CD4-positive, CD25-positive, alpha-beta regulatory T cell (primary cell): Measurements from ENCODE around the gene SLC37A3. TPM values are rescaled to one million over a fixed set of nuclear protein-coding genes. Genes with fewer than 3 reads are reported as not detected.
A peak's percentile ranks its signal among the peaks of the same experiment; 100 is the strongest.
"Not testable (repeated sequence)": the region's sequence is repeated elsewhere in the genome, so short reads cannot be mapped to it uniquely, and the experiment has no call there.

Experiments used
- ATAC-seq, 2 donors: fragments of 150-1000 bp; cut with Tn5 transposase; one replicate each; pipeline ENCODE4 v1.10.0; 2021; ENCODE audit warnings: low read depth in 2 of 2, moderate number of reproducible peaks in 2 of 2, moderate library complexity in 1 of 2
- DNase-seq, 3 donors: peaks; one replicate each; pipeline versions ENCODE4 v3.0.0 to v3.0.0-alpha.2; 2012 to 2022; ENCODE audit warnings: mixed read lengths in 1 of 3
- H3K27ac ChIP-seq: one replicate; pipeline ENCODE4 v1.7.0; 2013; ENCODE audit warnings: mild to moderate bottlenecking, low read length; ENCODE audit not compliant: insufficient read depth, poor library complexity, severe bottlenecking
- H3K27me3 ChIP-seq: one replicate; pipeline ENCODE4 v1.7.0; 2013; ENCODE audit warnings: low read length; ENCODE audit not compliant: control insufficient read depth, insufficient read depth
- H3K36me3 ChIP-seq: one replicate; pipeline ENCODE4 v1.7.0; 2013; ENCODE audit warnings: mild to moderate bottlenecking, low read length, moderate library complexity; ENCODE audit not compliant: control insufficient read depth, insufficient read depth
- H3K4me1 ChIP-seq: 2 replicates; pipeline ENCODE4 v1.7.0; 2013; ENCODE audit warnings: mild to moderate bottlenecking, low read length; ENCODE audit not compliant: insufficient read depth, control insufficient read depth, poor library complexity, severe bottlenecking
- H3K4me3 ChIP-seq: one replicate; pipeline ENCODE4 v1.7.0; 2013; ENCODE audit warnings: low read depth, mild to moderate bottlenecking, low read length, moderate library complexity
- H3K9me3 ChIP-seq, 2 experiments: 1 replicate in 1 of 2; 2 replicates in 1 of 2; pipeline ENCODE4 v1.7.0; 2013; ENCODE audit warnings: low read length in 2 of 2, mild to moderate bottlenecking in 1 of 2, moderate library complexity in 1 of 2; ENCODE audit not compliant: control insufficient read depth in 2 of 2
- H3K27ac Mint-ChIP-seq, 3 donors: one replicate each; pipeline ENCODE4 v1.8.0; 2020 to 2022; ENCODE audit warnings: mild to moderate bottlenecking in 3 of 3, mixed read lengths in 3 of 3, moderate library complexity in 2 of 3
- H3K27me3 Mint-ChIP-seq: one replicate; pipeline ENCODE4 v1.8.0; 2022; ENCODE audit warnings: mild to moderate bottlenecking, mixed read lengths
- H3K36me3 Mint-ChIP-seq: one replicate; pipeline ENCODE4 v1.8.0; 2020; ENCODE audit warnings: mixed read lengths
- H3K4me1 Mint-ChIP-seq, 4 donors: one replicate each; pipeline ENCODE4 v1.8.0; 2020 to 2022; ENCODE audit warnings: mixed read lengths in 4 of 4, mild to moderate bottlenecking in 1 of 4
- H3K4me3 Mint-ChIP-seq, 4 donors: one replicate each; pipeline ENCODE4 v1.8.0; 2020 to 2022; ENCODE audit warnings: mild to moderate bottlenecking in 4 of 4, mixed read lengths in 4 of 4, moderate library complexity in 3 of 4
- H3K9me3 Mint-ChIP-seq, 7 donors: one replicate each; pipeline ENCODE4 v1.8.0; 2020 to 2022; ENCODE audit warnings: mixed read lengths in 7 of 7, mild to moderate bottlenecking in 3 of 7, moderate library complexity in 2 of 7
- polyA plus RNA-seq, 4 donors: library from polyadenylated mRNA; unstranded; fragments of 300-500 nt; fragmentation: Illumina TruSeq; gene quantifications; one replicate each; pipeline ENCODE4 v1.2.3, GENCODE V29; 2021
- total RNA-seq: library from RNA; stranded (reverse); gene quantifications from one replicate; pipeline ENCODE4 v1.2.3, GENCODE V29; 2022

SLC37A3 gene
- total and polyA plus RNA-seq, 5 donors from 2014 or later, result 13.0 to 44.7 (median 15.5) TPM

DNA sequence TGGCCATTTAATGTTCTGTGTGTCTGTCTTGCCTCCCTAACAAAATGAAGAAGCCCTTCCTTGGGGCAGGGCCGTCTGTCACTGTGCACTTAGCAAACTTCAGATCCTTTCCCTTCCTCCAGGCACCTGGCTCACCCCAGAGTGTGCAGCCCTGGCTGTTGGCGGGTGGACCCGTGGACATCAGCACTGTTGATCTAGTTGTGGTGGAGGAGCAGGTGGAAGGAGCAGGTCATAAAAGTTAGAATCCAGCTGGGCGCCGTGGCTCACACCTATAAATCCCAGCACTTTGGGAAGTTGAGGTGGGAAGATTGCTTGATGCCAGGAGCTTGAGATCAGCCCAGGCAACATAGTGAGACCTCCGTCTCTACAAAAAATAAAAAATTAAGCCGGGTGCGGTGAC lies 18.2 kb upstream of the SLC37A3 start:
- no peak for DNase-seq
- no peaks in the 10 kb centered on the region for H3K27me3 Mint-ChIP-seq
- H3K9me3 Mint-ChIP-seq, result no peaks in the 10 kb centered on the region

DNA sequence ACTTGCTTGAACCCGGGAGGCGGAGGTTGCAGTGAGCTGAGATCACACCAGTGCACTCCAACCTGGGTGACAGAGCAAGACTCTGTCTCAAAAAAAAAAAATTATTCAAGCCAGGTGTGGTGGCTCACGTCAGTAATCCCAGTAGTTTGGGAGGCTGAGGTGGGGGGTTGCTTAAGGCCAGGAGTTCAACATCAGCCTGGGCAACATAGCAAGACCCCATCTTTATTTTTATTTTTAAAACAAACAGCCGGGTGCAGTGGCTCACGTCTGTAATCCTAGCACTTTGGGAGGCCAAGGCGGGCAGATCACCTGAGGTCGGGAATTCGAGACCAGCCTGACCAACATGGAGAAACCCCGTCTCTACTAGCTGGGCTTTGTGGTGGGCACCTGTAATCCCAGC lies 17.5 kb upstream of the SLC37A3 start:
- H3K27ac Mint-ChIP-seq, result peak overlapping the region in 1 of 3 donors; percentile 51
- H3K27ac ChIP-seq, H3K9me3 Mint-ChIP-seq, H3K4me1 ChIP-seq, H3K9me3 ChIP-seq, H3K36me3 ChIP-seq, H3K27me3 Mint-ChIP-seq, H3K4me3 Mint-ChIP-seq, H3K27me3 ChIP-seq, DNase-seq, ATAC-seq, H3K4me3 ChIP-seq: not testable (repeated sequence)
- H3K36me3 Mint-ChIP-seq, result peaks cover 27% of the 10 kb centered on the region
- peaks cover 0 to 14% (median 6%) of the 10 kb centered on the region in 4 donors for H3K4me1 Mint-ChIP-seq

More for the DNA sequence above, 18.2 kb upstream of the SLC37A3 start:
- Histone ChIP-seq H3K36me3 (peaks cover 4% of the 10 kb centered on the region), H3K4me3 (no peak overlapping the region), H3K4me1 (no peaks in the 10 kb centered on the region), H3K9me3 (no peaks in the 10 kb centered on the region), H3K27ac (no peak overlapping the region), H3K27me3 (no peaks in the 10 kb centered on the region)
- no peak for ATAC-seq
- peaks cover 0 to 14% (median 6%) of the 10 kb centered on the region in 4 donors for H3K4me1 Mint-ChIP-seq
- no peak overlapping the region for H3K4me3 Mint-ChIP-seq
- H3K36me3 Mint-ChIP-seq, result peaks cover 22% of the 10 kb centered on the region
- H3K27ac Mint-ChIP-seq, result no peak overlapping the region

- Histone ChIP-seq H3K27ac (no peak overlapping the region), H3K27me3 (no peaks in the 10 kb centered on the region), H3K9me3 (no peaks in the 10 kb centered on the region), H3K36me3 (peaks cover 4% of the 10 kb centered on the region), H3K4me3 (no peak overlapping the region), H3K4me1 (no peaks in the 10 kb centered on the region)
- Mint-ChIP-seq H3K36me3 (peaks cover 29% of the 10 kb centered on the region), H3K4me3 (no peak overlapping the region), H3K4me1 (peaks cover 0 to 14% (median 6%) of the 10 kb centered on the region in 4 donors), H3K9me3 (no peaks in the 10 kb centered on the region), H3K27ac (peak overlapping the region in 1 of 3 donors; percentile 51), H3K27me3 (no peaks in the 10 kb centered on the region)
- DNase-seq (no peak), ATAC-seq (no peak)
Measured at GRCh38 chr7:140415361-140415760, 17.0 kb upstream of the SLC37A3 start.

DNA sequence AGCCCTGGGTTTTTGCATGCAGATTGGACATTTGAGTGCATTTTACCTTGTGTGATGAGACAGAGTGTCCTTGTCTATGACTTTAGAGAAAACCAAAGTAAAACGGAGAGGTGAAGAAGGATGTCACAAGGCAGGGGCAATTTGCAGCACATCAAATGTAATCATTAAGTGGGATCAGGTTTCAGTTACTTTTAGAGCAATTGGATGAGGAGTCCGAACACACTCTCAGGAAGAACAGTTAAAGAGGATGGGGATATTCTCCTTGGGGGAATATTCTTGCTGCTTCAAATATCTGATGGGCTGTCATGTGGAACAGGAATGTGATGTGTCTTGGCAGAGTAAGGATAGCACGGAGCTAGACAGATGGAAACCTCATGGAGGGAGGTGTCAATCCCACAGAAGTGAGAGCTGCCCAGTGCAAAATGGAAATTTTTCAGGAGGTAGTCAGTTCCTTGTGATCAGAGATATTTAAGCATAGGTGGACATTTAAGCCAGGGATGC lies 6.3 kb upstream of the SLC37A3 start:
- ATAC-seq (no peak), DNase-seq (no peak)
- H3K4me1 Mint-ChIP-seq, result peaks cover 13 to 28% (median 19%) of the 10 kb centered on the region in 4 donors
- peak overlapping the region; percentile 76 for H3K27ac ChIP-seq
- H3K36me3 Mint-ChIP-seq, result peaks cover 13% of the 10 kb centered on the region
- peaks cover 0 to 1% (median 0%) of the 10 kb centered on the region in 7 donors for H3K9me3 Mint-ChIP-seq
- peak overlapping the region; percentile 97 to 98 (median 98) for H3K27ac Mint-ChIP-seq
- H3K4me1 ChIP-seq, result peaks cover 12% of the 10 kb centered on the region
- no peaks in the 10 kb centered on the region for H3K27me3 Mint-ChIP-seq
- peaks cover 3% of the 10 kb centered on the region for H3K36me3 ChIP-seq
- H3K4me3 Mint-ChIP-seq, result peak overlapping the region; percentile 90 to 99 (median 95)
- H3K27me3 ChIP-seq, result no peaks in the 10 kb centered on the region
- no peaks in the 10 kb centered on the region for H3K9me3 ChIP-seq
- H3K4me3 ChIP-seq, result peak overlapping the region; percentile 92

GRCh38 chr7:140403878-140404564 lies 5.7 kb upstream of the SLC37A3 start, which contains the start of gene RAB19:
Gene RAB19 (plus strand): TSS chr7:140404058. CDS start chr7:140407647, 3,589 bp downstream.
- peak within 1 kb of the TSS; percentile 90 to 99 (median 95) for H3K4me3 Mint-ChIP-seq
- H3K4me3 ChIP-seq, result peak within 1 kb of the TSS; percentile 92
- H3K27ac ChIP-seq, result peak within 1 kb of the TSS; percentile 76

DNA sequence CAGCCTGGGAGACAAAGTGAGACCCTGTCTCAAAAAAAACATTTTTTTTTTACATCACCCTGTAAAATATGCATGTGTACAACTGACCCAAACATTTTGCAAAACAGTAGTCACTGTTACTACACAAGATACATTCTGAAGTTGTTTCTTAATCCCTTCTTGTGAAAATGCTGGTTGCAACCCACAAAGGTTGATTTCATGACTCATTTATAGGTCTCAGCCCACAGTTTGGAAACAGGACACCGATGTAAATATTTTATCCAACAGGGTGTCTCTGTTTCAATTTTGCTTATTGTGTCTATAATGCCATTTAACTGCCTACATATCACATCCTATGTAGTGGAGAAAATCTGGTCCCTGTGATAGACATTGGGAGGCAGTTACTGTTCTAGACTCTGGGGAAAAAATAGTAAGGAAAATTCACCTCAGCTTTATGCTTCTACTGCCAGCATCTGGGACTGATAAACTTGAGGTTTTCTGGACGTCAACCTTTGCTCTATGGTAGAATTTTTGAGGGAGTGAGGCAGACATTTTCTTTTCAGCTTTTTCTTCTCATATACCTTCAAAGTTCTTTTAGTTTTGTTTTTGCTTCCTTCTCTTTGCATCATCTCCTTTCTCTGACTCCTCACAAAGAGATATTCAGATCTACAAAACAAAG lies 4.0 kb upstream of the SLC37A3 start:
- Mint-ChIP-seq H3K4me1 (peaks cover 15 to 39% (median 24%) of the 10 kb centered on the region in 4 donors), H3K36me3 (peaks cover 3% of the 10 kb centered on the region), H3K4me3 (peak overlapping the region; percentile 43 to 70 (median 53)), H3K9me3 (peaks cover 0 to 1% (median 0%) of the 10 kb centered on the region in 7 donors), H3K27ac (peak overlapping the region; percentile 23 to 71 (median 69)), H3K27me3 (no peaks in the 10 kb centered on the region)
- Histone ChIP-seq H3K36me3 (no peaks in the 10 kb centered on the region), H3K4me1 (peaks cover 21% of the 10 kb centered on the region), H3K27me3 (no peaks in the 10 kb centered on the region), H3K4me3 (no peak overlapping the region), H3K27ac (no peak overlapping the region), H3K9me3 (no peaks in the 10 kb centered on the region)
- DNase-seq, result no peak
- no peak for ATAC-seq

More at GRCh38 chr7:140403878-140404564, 5.7 kb upstream of the SLC37A3 start, which contains the start of gene RAB19:
- peak; percentile 33 to 80 (median 53) for DNase-seq
- H3K36me3 ChIP-seq, result peaks cover 3% of the 10 kb centered on the region
- H3K27me3 ChIP-seq, result no peaks in the 10 kb centered on the region
- H3K4me1 ChIP-seq, result peaks cover 12% of the 10 kb centered on the region
- Mint-ChIP-seq H3K9me3 (peaks cover 0 to 1% (median 0%) of the 10 kb centered on the region in 7 donors), H3K27ac (peak within 1 kb of the TSS; percentile 97 to 98 (median 98)), H3K27me3 (no peaks in the 10 kb centered on the region), H3K4me1 (peaks cover 13 to 28% (median 19%) of the 10 kb centered on the region in 4 donors), H3K36me3 (peaks cover 13% of the 10 kb centered on the region)
- ATAC-seq, result peak; percentile 79 to 83
- no peaks in the 10 kb centered on the region for H3K9me3 ChIP-seq

DNA sequence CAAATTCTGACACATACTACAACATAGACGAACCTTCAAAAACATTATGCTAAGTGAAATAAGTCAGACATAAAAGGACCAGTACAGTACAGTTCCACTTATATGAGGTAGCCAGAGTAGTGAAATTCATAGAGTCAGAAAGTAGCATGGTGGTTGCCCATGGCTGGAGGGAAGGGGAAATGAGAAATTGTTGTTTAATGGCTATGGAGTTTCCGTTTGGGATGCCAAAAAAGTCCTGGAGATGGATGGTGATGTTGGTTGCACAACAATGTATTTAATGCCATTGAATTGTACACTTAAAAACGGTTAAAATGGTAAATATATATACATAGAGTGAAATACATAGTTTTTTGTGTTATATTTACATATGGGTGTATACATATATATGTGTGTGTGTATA lies 2.1 kb upstream of the SLC37A3 start:
- Mint-ChIP-seq H3K4me1 (peaks cover 20 to 47% (median 37%) of the 10 kb centered on the region in 4 donors), H3K4me3 (peak overlapping the region in 2 of 4 donors; percentile 23 to 86), H3K27me3 (no peaks in the 10 kb centered on the region), H3K36me3 (no peaks in the 10 kb centered on the region), H3K27ac (peak overlapping the region in 1 of 3 donors; percentile 56), H3K9me3 (no peaks in the 10 kb centered on the region)
- H3K36me3 ChIP-seq, result no peaks in the 10 kb centered on the region
- no peak overlapping the region for H3K4me3 ChIP-seq
- no peak overlapping the region for H3K27ac ChIP-seq
- H3K27me3 ChIP-seq, result no peaks in the 10 kb centered on the region
- DNase-seq (no peak), ATAC-seq (no peak)
- no peaks in the 10 kb centered on the region for H3K9me3 ChIP-seq
- peaks cover 29% of the 10 kb centered on the region for H3K4me1 ChIP-seq
